Psoas muscle (tissue), 8 donors: ENCODE measurements around the gene MRPL55. TPM values are rescaled to one million over a fixed set of nuclear protein-coding genes. Genes with fewer than 3 reads are reported as not detected.

Experiments
- ATAC-seq, 4 donors: fragments of 200-7000 bp; cut with Tn5 transposase; one replicate each; pipeline ENCODE4 v1.9.1; 2020; ENCODE audit warnings: moderate library complexity in 3 of 4, mild to moderate bottlenecking in 2 of 4
- DNase-seq, 2 donors: peaks; one replicate each; pipeline ENCODE4 v3.0.0-alpha.2; 2020
- H3K27ac ChIP-seq: fragments of 200-600 bp; one replicate; pipeline ENCODE4 v1.8.0; 2022
- H3K27me3 ChIP-seq, 3 donors: fragments of 200-600 bp in 1 of 3; one replicate each; pipeline versions ENCODE4 v1.6.1 to v1.8.0; 2013 to 2022; ENCODE audit warnings: low read length in 2 of 3, mild to moderate bottlenecking in 2 of 3, moderate library complexity in 1 of 3; ENCODE audit not compliant: insufficient read depth in 3 of 3
- H3K36me3 ChIP-seq, 2 donors: fragments of 200-600 bp in 1 of 2; one replicate each; pipeline versions ENCODE4 v1.6.1 to v1.8.0; 2013 to 2022; ENCODE audit warnings: low read depth in 1 of 2, mild to moderate bottlenecking in 1 of 2, moderate library complexity in 1 of 2; ENCODE audit not compliant: insufficient read depth in 1 of 2
- H3K4me1 ChIP-seq: fragments of 200-600 bp; one replicate; pipeline ENCODE4 v1.8.0; 2022
- H3K4me3 ChIP-seq: fragments of 200-600 bp; one replicate; pipeline ENCODE4 v1.8.0; 2022; ENCODE audit warnings: mild to moderate bottlenecking
- H3K9me3 ChIP-seq: fragments of 200-600 bp; one replicate; pipeline ENCODE4 v1.8.0; 2022
- CTCF ChIP-seq: fragments of 200-600 bp; IDR thresholded peaks from one replicate; pipeline ENCODE4 v1.8.0; 2022; ENCODE audit warnings: antibody characterized with exemption
- WGBS, 3 donors: extraction: QIAGEN DNeasy Blood & Tissue Kit; methylation state at CpG; one replicate each; pipeline versions ENCODE4 v1.1.6 to v1.1.7; 2013; 5-methylcytosine and 5-hydroxymethylcytosine counted together
- intact Hi-C, 2 donors: fragments of 100-400 bp; cut with DNase I; formaldehyde crosslinking; loops; one replicate each; pipeline versions ENCODE4 v1.11.0 to v1.14.2; 2022
- polyA plus RNA-seq, 3 donors: library from polyadenylated mRNA; stranded (reverse); fragments of 200-250 nt; gene quantifications; one replicate each; pipeline ENCODE4 v1.2.3, GENCODE V29; 2013
- total RNA-seq, 4 donors: library from RNA; stranded (reverse); fragmentation: NEBNext Ultra II Directional in 2 of 4; extraction: Animal tissue kit (Norgen Biotek cat#: 25700) in 2 of 4; gene quantifications; one replicate each; pipeline versions ENCODE4 v1.2.1 to v1.2.4, GENCODE V29; 2021 to 2023
- donor health status: healthy with polysubstance abuse.
- donor health status: DM: no; HTN: no; CAD: no; lungs with moderate emphysema.
- donor health status: Bipolar disorder and iron deficiency.
- donor health status: healthy.
- donor health status: DM: yes; HTN: yes; CAD: no.
- donor health status: DM: no; HTN: no; CAD: no.
- donor health status: DM: no; HTN: no; CAD: no.
- donor health status: DM: yes; HTN: yes; CAD: no.

MRPL55 gene
- total and polyA plus RNA-seq, 7 donors = 35.7 to 86.2 (median 43.4) TPM

- Histone ChIP-seq H3K27ac (peak overlapping the region; percentile 100), H3K9me3 (no peaks in the 10 kb centered on the region), H3K4me1 (peaks cover 58% of the 10 kb centered on the region), H3K36me3 (peaks cover 0 to 5% of the 10 kb centered on the region in 2 donors), H3K27me3 (no peaks in the 10 kb centered on the region), H3K4me3 (peak overlapping the region; percentile 99)
- ATAC-seq (peak; percentile 8 to 32 (median 16)), DNase-seq (peak; percentile 34 to 69)
- TF ChIP-seq CTCF = no peak
- intact Hi-C loops = loop anchor here in 1 of 2 donors (2.0 to 10.0 kb wide), 2 partner anchors 19 to 349 kb away; partner anchors contain the start of genes C1orf35, JMJD4 and SNAP47
- 1 to 3% (median 2%) methylated on average over 17 of the region's 17 CpGs for WGBS, 3 donors
These were observed 25.2 kb downstream of the MRPL55 start for GRCh38 chr1:228083871-228084278.

- Histone ChIP-seq H3K4me1 (peaks cover 51% of the 10 kb centered on the region), H3K4me3 (peak overlapping the region; percentile 99)
These were observed 25.9 kb downstream of the MRPL55 start for GRCh38 chr1:228082918-228083870.

GRCh38 chr1:228082214-228082917 lies 26.7 kb downstream of the MRPL55 start, which contains the start of gene ARF1:
Gene ARF1 (plus strand): TSS chr1:228082708. CDS start chr1:228097115, 14,407 bp downstream.
- Histone ChIP-seq H3K4me3 (peak within 1 kb of the TSS; percentile 99), H3K27me3 (no peaks in the 10 kb centered on the region), H3K27ac (peak within 1 kb of the TSS; percentile 100), H3K9me3 (no peaks in the 10 kb centered on the region), H3K4me1 (peaks cover 43% of the 10 kb centered on the region), H3K36me3 (no peaks in the 10 kb centered on the region)
- intact Hi-C loops = loop anchor here in 1 of 2 donors (10.0 kb wide), 1 partner anchor 348 kb away; the partner anchor contains the start of genes JMJD4 and SNAP47
- no peak for TF ChIP-seq CTCF
- ATAC-seq = peak; percentile 90 to 95 (median 94)
- DNase-seq = peak; percentile 91 to 96
- 0 to 1% (median 0%) methylated on average over 43 to 87 of the region's 87 CpGs for WGBS, 3 donors

More at GRCh38 chr1:228082918-228083870, 25.9 kb downstream of the MRPL55 start:
- intact Hi-C loops = loop anchor here in 1 of 2 donors (10.0 kb wide), 1 partner anchor 348 kb away; the partner anchor contains the start of genes JMJD4 and SNAP47
- peak; percentile 16 to 30 (median 24) for ATAC-seq
- Histone ChIP-seq H3K27ac (peak overlapping the region; percentile 100), H3K27me3 (no peaks in the 10 kb centered on the region), H3K36me3 (peaks cover 0 to under 1% of the 10 kb centered on the region in 2 donors), H3K9me3 (no peaks in the 10 kb centered on the region)
- TF ChIP-seq CTCF = no peak
- 0 to 1% (median 0%) methylated on average over 56 to 79 of the region's 79 CpGs for WGBS, 3 donors
- DNase-seq = peak; percentile 69 to 86

- Histone ChIP-seq H3K27ac (peak overlapping the region; percentile 100), H3K36me3 (no peaks in the 10 kb centered on the region), H3K27me3 (no peaks in the 10 kb centered on the region), H3K4me1 (peaks cover 36% of the 10 kb centered on the region), H3K9me3 (no peaks in the 10 kb centered on the region), H3K4me3 (peak overlapping the region; percentile 99)
- ATAC-seq (peak in 3 of 4 donors; percentile 14 to 22 (median 21)), DNase-seq (peak; percentile 19 to 54)
- intact Hi-C loops = loop anchor here in 1 of 2 donors (10.0 kb wide), 1 partner anchor 347 kb away; the partner anchor contains the start of genes JMJD4 and SNAP47
- no peak for TF ChIP-seq CTCF
- 11 to 16% (median 15%) methylated on average over 28 to 31 of the region's 31 CpGs for WGBS, 3 donors
These were observed 27.4 kb downstream of the MRPL55 start for GRCh38 chr1:228081578-228082213.
